ENCODE data around the gene CD1E.
"Not testable (repeated sequence)": the region's sequence is repeated elsewhere in the genome, so short reads cannot be mapped to it uniquely, and the experiment has no call there.

Gene CD1E

DNA sequence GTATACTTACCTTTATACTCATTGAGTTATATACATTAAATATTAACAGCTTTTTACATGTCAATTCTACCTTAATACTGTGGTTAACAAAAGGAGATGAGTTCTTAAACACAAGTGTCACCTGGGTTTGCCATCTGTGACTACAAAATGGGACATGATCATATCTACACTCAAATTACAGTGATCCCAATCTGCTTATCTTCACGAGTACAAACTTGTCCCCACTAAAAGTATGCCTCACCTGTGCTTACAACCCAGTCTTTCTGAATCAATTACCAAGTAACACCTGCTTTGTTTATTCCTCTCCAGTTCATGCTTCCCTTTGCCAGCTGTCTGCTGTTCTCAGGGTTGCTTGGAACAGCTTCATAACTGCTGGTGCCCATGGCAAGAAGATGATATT, 8.8 kb downstream of the CD1E start:
- in situ Hi-C loops (cut with MboI; ENCODE audit: low sequenced_read_pairs), result no loop called here

- in situ Hi-C loops (cut with MboI; ENCODE audit: low sequenced_read_pairs), result no loop called here
Measured at GRCh38 chr1:158362941-158363340, 9.2 kb downstream of the CD1E start.

- in situ Hi-C loops (cut with MboI; ENCODE audit: low sequenced_read_pairs), result no loop called here
Measured at GRCh38 chr1:158366783-158367182, 13.1 kb downstream of the CD1E start.

DNA sequence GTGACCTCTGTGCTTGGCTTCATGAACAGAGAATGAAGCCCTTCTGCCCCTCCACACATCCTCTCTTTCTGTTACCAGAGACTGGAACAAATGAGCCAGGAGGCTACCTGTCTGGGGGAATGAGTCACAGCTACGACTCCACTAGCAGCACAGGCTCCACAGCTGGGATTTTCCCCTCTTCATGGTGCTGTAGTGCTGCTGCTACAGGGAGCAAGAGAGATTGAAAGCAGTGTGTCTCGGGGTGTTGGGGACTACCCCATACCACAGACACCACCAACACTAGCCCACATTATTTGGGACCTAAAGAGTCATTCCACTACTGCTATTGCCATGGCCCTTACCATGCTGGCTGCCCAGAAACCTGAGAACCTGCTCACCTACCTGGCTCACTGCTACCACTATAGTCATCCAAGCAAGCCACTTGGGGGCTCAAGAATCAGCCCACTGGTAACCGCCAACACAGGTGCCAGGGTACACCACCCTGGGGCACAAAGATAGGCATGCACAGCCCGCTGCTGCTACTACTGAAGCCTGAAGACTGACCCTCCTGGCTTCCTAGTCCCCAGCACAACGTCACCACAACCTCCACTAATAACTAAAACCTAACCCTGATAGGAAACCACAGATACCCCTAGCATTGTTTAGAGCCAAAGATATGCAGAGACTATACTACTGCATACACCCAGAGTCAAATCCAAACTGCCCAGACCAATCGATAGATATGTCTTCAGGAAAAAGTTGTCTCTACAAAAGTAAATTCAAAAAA, 17.7 kb downstream of the CD1E start:
- in situ Hi-C loops (cut with MboI; ENCODE audit: low sequenced_read_pairs), result no loop called here

- in situ Hi-C loops (cut with MboI; ENCODE audit: low sequenced_read_pairs), result not testable (repeated sequence)
Measured at GRCh38 chr1:158374101-158374500, 20.4 kb downstream of the CD1E start.

DNA sequence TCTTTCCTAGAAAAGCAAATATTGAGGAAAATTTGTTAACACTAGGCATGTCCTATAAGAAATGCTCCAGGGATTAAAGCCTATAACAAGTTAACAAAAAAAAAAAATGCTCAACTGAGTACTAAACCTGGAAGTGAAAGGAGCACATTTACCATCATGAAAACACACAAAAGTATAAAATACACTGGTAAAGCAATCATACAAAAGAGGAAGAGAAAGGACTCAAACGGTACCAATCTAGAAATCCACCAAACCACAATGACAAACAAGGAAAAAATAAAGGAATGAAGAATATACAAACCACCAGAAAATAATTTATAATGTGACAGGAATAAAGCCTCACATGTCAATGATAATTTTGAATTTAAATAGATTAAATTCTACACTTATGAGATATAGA, 21.2 kb downstream of the CD1E start:
- in situ Hi-C loops (cut with MboI; ENCODE audit: low sequenced_read_pairs), result no loop called here

- in situ Hi-C loops (cut with MboI; ENCODE audit: low sequenced_read_pairs), result no loop called here
Measured at GRCh38 chr1:158390331-158390730, 36.6 kb downstream of the CD1E start.

DNA sequence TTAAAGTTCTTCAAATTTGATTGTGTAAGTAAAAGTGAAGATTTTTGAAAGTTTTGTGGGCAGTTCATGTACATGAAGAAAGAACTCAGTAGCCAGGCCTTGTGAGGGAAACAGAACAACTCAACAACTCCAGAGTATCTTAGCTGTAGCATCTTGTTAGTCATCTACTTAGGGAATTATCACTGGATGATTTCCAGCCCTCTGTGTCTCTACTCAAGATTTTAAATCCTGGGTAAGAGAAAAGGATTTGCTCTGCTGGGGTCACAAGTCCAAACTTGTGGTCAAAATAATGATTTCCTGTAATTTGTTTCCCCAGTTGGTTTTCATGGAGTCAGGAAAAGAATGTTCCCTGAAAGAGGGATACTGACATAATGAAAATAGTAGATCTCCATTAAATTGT, 37.4 kb downstream of the CD1E start:
- in situ Hi-C loops (cut with MboI; ENCODE audit: low sequenced_read_pairs), result no loop called here

DNA sequence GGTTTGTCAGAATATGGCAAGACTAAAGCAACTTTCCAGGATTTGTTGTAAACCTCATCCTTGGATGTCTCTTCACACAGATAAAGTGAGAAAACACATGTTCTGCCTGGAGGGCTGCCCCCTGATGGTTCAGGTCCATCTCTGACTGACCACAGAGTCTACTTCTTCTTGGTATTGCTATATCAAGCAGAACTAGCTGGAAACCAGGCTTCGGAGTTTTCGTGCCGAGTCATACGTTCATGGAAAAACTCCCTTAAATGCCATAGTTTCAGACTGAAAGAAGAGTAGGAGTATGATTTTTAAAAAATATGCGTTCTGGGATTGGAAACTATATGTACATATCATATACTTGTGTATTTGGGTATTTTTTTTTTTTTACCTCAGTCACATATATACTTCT, 39.8 kb downstream of the CD1E start:
- in situ Hi-C loops (cut with MboI; ENCODE audit: low sequenced_read_pairs), result no loop called here

- in situ Hi-C loops (cut with MboI; ENCODE audit: low sequenced_read_pairs), result no loop called here
Measured at GRCh38 chr1:158396646-158397045, 43.0 kb downstream of the CD1E start.

GRCh38 chr1:158398818-158399514, 45.3 kb downstream of the CD1E start, which contains the start of gene OR10T2:
OR10T2 (minus strand) TSS chr1:158399466; CDS start chr1:158399466, 0 bp downstream.
- in situ Hi-C loops (cut with MboI; ENCODE audit: low sequenced_read_pairs), result no loop called here

GRCh38 chr1:158400871-158401270, 47.2 kb downstream of the CD1E start:
- in situ Hi-C loops (cut with MboI; ENCODE audit: low sequenced_read_pairs), result no loop called here

DNA sequence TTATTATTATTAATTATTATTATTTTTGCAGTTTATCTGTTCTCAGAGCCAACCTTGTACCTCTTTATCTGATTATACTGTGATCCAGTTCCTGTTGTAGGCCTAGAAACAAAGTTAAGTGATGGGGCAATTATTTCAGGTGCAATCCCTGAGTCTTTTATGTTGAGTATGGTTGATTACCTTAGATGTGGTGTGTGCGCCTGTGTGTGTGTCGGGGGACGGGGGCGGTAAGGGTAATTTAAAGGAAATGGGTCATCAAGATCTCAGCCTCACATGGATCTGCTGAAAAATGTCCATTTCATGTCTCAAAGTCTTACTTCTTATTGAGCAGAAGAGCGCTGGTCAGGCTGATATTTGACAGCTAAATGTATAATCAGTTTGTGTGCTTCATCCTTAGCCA, 53.4 kb downstream of the CD1E start:
- in situ Hi-C loops (cut with MboI; ENCODE audit: low sequenced_read_pairs), result no loop called here
